GM12878 (cell line): Measurements from ENCODE around the gene GOLGA2. TPM values are rescaled to one million over a fixed set of nuclear protein-coding genes. Genes with fewer than 3 reads are reported as not detected.

Experiments
- ATAC-seq: fragments of 200-7000 bp; cut with Tn5 transposase; 3 replicates; pipeline ENCODE4 v1.9.1; 2020; ENCODE audit warnings: mild to moderate bottlenecking, moderate library complexity
- BruUV-seq: library from RNA; stranded (reverse); fragments of 400-500 nt; replicated peaks from 2 replicates; lab custom pipeline; 2021; lab: Mats Ljungman, UMichigan
- CTCF ChIA-PET: fragments of 300-600 bp; sonication (Branson Sonifier 250); formaldehyde crosslinking; extraction: SDS; loops from one replicate; lab custom pipeline; 2021; ENCODE audit warnings: inconsistent platforms; lab: Yijun Ruan, JAX
- POLR2A ChIA-PET: fragments of 350-600 bp; formaldehyde crosslinking; extraction: SDS; loops from one replicate; lab custom pipeline; 2021; ENCODE audit warnings: inconsistent platforms; lab: Charles Lee
- RAD21 ChIA-PET: fragments of 300-600 bp; sonication (Branson Sonifier 250); formaldehyde crosslinking; loops from one replicate; lab custom pipeline; 2023; ENCODE audit warnings: antibody characterized with exemption; ENCODE audit not compliant: unreplicated experiment; lab: Charles Lee
- SMC1A ChIA-PET: fragments of 300-600 bp; sonication (Branson Sonifier 250); formaldehyde crosslinking; loops from one replicate; lab custom pipeline; 2023; ENCODE audit not compliant: unreplicated experiment, uncharacterized antibody; lab: Charles Lee
- DNase-seq: peaks from one replicate; pipeline ENCODE4 v3.0.0-alpha.2; 2011; ENCODE audit warnings: low read depth, low spot score
- FAIRE-seq: peaks from 3 replicates; lab custom pipeline; 2011; peaks lifted over from hg19 to GRCh38; lab: Jason Lieb, UNC
- H2AFZ ChIP-seq: 2 replicates; pipeline ENCODE4 v1.6.0; 2011; ENCODE audit warnings: low read depth, low read length, control low read depth; ENCODE audit not compliant: control insufficient read depth
- H3K27ac ChIP-seq: 2 replicates; pipeline ENCODE4 v1.5.1; 2011; ENCODE audit warnings: control low read depth; ENCODE audit not compliant: control insufficient read depth, insufficient read depth
- H3K27me3 ChIP-seq, 2 experiments: replicated peaks in 1 of 2; 2 replicates each; pipeline versions ENCODE4 v1.6.0 to v1.6.1; 2011; ENCODE audit warnings: low read length in 1 of 2; ENCODE audit not compliant: control insufficient read depth in 2 of 2, insufficient read depth in 2 of 2
- H3K36me3 ChIP-seq, 2 experiments: 2 replicates each; pipeline ENCODE4 v1.5.1; 2011; ENCODE audit warnings: low read length in 1 of 2; ENCODE audit not compliant: control insufficient read depth in 2 of 2, insufficient read depth in 2 of 2
- H3K4me1 ChIP-seq: 2 replicates; pipeline ENCODE4 v1.6.1; 2011; ENCODE audit warnings: mild to moderate bottlenecking, low read length, moderate library complexity, mixed read lengths; ENCODE audit not compliant: control insufficient read depth, insufficient read depth
- H3K4me2 ChIP-seq: 2 replicates; pipeline ENCODE4 v1.6.0; 2011; ENCODE audit warnings: control low read depth; ENCODE audit not compliant: control insufficient read depth, insufficient read depth
- H3K4me3 ChIP-seq: fragments of 200-600 bp; sonication (generic); 2 replicates; pipeline ENCODE4 v1.5.1; 2016
- H3K79me2 ChIP-seq: 2 replicates; pipeline ENCODE4 v1.6.0; 2011; ENCODE audit warnings: low read length; ENCODE audit not compliant: control insufficient read depth, insufficient read depth
- H3K9ac ChIP-seq: 2 replicates; pipeline ENCODE4 v1.8.0; 2011; ENCODE audit warnings: low read length, control low read depth, mixed read lengths; ENCODE audit not compliant: control insufficient read depth, insufficient read depth
- H3K9me3 ChIP-seq: replicated peaks from 3 replicates; pipeline ENCODE4 v1.5.1; 2011; ENCODE audit warnings: mild to moderate bottlenecking, low read length; ENCODE audit not compliant: control insufficient read depth, insufficient read depth
- H4K20me1 ChIP-seq: 2 replicates; pipeline ENCODE4 v1.6.0; 2011; ENCODE audit not compliant: control insufficient read depth, insufficient read depth
- BRCA1 ChIP-seq: IDR thresholded peaks from 2 replicates; pipeline ENCODE4 v1.6.1; 2011; ENCODE audit warnings: low read depth, low read length, improper control_type of control experiment
- CBFB ChIP-seq: IDR thresholded peaks from 2 replicates; pipeline ENCODE4 v1.6.1; 2016; ENCODE audit warnings: antibody characterized with exemption, low read depth
- DPF2 ChIP-seq: fragments of 450-650 bp; IDR thresholded peaks from 2 replicates; pipeline ENCODE4 v1.6.1; 2017; ENCODE audit warnings: mild to moderate bottlenecking
- IKZF2 ChIP-seq, 2 experiments: fragments of 450-650 bp; IDR thresholded peaks; 2 replicates each; pipeline ENCODE4 v1.6.1; 2017; ENCODE audit warnings: mild to moderate bottlenecking in 2 of 2, moderate library complexity in 2 of 2
- JUND ChIP-seq: IDR thresholded peaks from 2 replicates; pipeline ENCODE4 v1.6.1; 2012; ENCODE audit warnings: low read depth, mild to moderate bottlenecking, low read length, improper control_type of control experiment, moderate library complexity
- KLF5 ChIP-seq: fragments of 450-650 bp; IDR thresholded peaks from 2 replicates; pipeline ENCODE4 v1.6.1; 2014; ENCODE audit warnings: mild to moderate bottlenecking; ENCODE audit not compliant: partially characterized antibody
- NFXL1 ChIP-seq: fragments of 450-650 bp; IDR thresholded peaks from 2 replicates; pipeline ENCODE4 v1.6.1; 2017; ENCODE audit warnings: antibody characterized with exemption, mild to moderate bottlenecking, borderline replicate concordance
- NFYB ChIP-seq: IDR thresholded peaks from 2 replicates; pipeline ENCODE4 v1.6.1; 2011; ENCODE audit warnings: low read depth, mild to moderate bottlenecking, low read length, improper control_type of control experiment, moderate library complexity; ENCODE audit not compliant: insufficient read depth
- ZBTB40 ChIP-seq: fragments of 450-650 bp; IDR thresholded peaks from 2 replicates; pipeline ENCODE4 v1.6.1; 2016; ENCODE audit warnings: mild to moderate bottlenecking, moderate library complexity, borderline replicate concordance
- ZNF592 ChIP-seq: fragments of 450-650 bp; IDR thresholded peaks from 2 replicates; pipeline ENCODE4 v1.6.1; 2017; ENCODE audit warnings: mild to moderate bottlenecking, moderate library complexity
- WGBS: methylation state at CpG from one replicate; pipeline ENCODE4 v1.1.6; 2016; ENCODE audit warnings: low lambda C conversion rate; ENCODE audit not compliant: insufficient replicate concordance, insufficient coverage; ENCODE audit errors: missing lambda C conversion rate; 5-methylcytosine and 5-hydroxymethylcytosine counted together
- in situ Hi-C: fragments of 300-500 bp; cut with MboI; formaldehyde crosslinking; loops from 9 replicates; pipeline ENCODE4 v1.14.3; 2018; ENCODE audit warnings: mixed read lengths
- intact Hi-C: fragments of 100-400 bp; cut with micrococcal nuclease; formaldehyde crosslinking; loops from one replicate; pipeline ENCODE4 v1.14.2; 2022; ENCODE audit not compliant: unreplicated experiment
- polyA plus RNA-seq, 11 experiments: library from polyadenylated mRNA; depleted of rRNA in 4 of 11; unstranded in 6 of 11; stranded (reverse) in 5 of 11; fragments of >200 nt; fragmentation: Nextera tagmentation in 4 of 11; fragmentation: Illumina TruSeq in 1 of 11; extraction: Ambion mirVana in 4 of 11; extraction: Trizol in 1 of 11; gene quantifications; 1 replicate in 1 of 11; 2 replicates in 10 of 11; pipeline versions ENCODE4 v1.2.1 to v1.2.3, GENCODE V29; 2011 to 2016; ENCODE audit warnings: inconsistent platforms in 2 of 11, missing spikeins in 2 of 11, low read depth in 1 of 11
- total RNA-seq, 4 experiments: library from RNA; depleted of rRNA in 3 of 4; stranded (reverse); fragments of >200 nt in 3 of 4; fragmentation: Illumina TruSeq in 1 of 4; extraction: Trizol in 1 of 4; gene quantifications; 2 replicates each; pipeline versions ENCODE4 v1.2.1 to v1.2.3, GENCODE V29; 2013 to 2021
- TF ChIP-seq, protein P1 (sequence below): fragments of 450-650 bp; IDR thresholded peaks from 2 replicates; pipeline ENCODE4 v1.6.1; 2018; ENCODE audit warnings: mild to moderate bottlenecking, low read depth, moderate library complexity; ENCODE audit not compliant: partially characterized antibody

GOLGA2 gene
- total and polyA plus RNA-seq, 10 of the 15 experiments (the other 5 are each of a cell fraction or from before 2014, with no cell fraction given): 5.9 to 32.6 (median 19.7) TPM

GRCh38 chr9:128262687-128263086 lies 13.1 kb downstream of the GOLGA2 start:
- H3K79me2 ChIP-seq: no peaks in the 10 kb centered on the region
- no peaks in the 10 kb centered on the region for H4K20me1 ChIP-seq
- H2AFZ ChIP-seq: no peak overlapping the region
- H3K4me2 ChIP-seq: no peak overlapping the region
- no TSS peak for BruUV-seq
- RAD21 ChIA-PET: interaction anchor here (0.6 kb wide), 1 partner anchor 23 kb away, joined by 3 read pairs; no protein-coding TSS in a partner anchor
- intact Hi-C loops (no loop called here), in situ Hi-C loops (no loop called here)
- no peak for FAIRE-seq
- no peak for DNase-seq
- SMC1A ChIA-PET: no interaction called here
- WGBS: 80% methylated on average over 4 of the region's 4 CpGs
- POLR2A ChIA-PET: interaction anchor here (0.5 kb wide), 1 partner anchor 798 kb away, joined by 5 read pairs; no protein-coding TSS in a partner anchor
- no peaks in the 10 kb centered on the region for H3K9me3 ChIP-seq
- no peak overlapping the region for H3K4me3 ChIP-seq
- H3K36me3 ChIP-seq: peaks cover 5 to 8% of the 10 kb centered on the region in 2 experiments
- H3K9ac ChIP-seq: no peak overlapping the region
- no peak for TF ChIP-seq BRCA1
- TF ChIP-seq CBFB: no peak
- no peak for TF ChIP-seq ZBTB40
- TF ChIP-seq, protein P1, sequence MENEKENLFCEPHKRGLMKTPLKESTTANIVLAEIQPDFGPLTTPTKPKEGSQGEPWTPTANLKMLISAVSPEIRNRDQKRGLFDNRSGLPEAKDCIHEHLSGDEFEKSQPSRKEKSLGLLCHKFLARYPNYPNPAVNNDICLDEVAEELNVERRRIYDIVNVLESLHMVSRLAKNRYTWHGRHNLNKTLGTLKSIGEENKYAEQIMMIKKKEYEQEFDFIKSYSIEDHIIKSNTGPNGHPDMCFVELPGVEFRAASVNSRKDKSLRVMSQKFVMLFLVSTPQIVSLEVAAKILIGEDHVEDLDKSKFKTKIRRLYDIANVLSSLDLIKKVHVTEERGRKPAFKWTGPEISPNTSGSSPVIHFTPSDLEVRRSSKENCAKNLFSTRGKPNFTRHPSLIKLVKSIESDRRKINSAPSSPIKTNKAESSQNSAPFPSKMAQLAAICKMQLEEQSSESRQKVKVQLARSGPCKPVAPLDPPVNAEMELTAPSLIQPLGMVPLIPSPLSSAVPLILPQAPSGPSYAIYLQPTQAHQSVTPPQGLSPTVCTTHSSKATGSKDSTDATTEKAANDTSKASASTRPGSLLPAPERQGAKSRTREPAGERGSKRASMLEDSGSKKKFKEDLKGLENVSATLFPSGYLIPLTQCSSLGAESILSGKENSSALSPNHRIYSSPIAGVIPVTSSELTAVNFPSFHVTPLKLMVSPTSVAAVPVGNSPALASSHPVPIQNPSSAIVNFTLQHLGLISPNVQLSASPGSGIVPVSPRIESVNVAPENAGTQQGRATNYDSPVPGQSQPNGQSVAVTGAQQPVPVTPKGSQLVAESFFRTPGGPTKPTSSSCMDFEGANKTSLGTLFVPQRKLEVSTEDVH: no peak
- TF ChIP-seq NFXL1: no peak
- no peak for TF ChIP-seq NFYB
- no peak for TF ChIP-seq KLF5
- TF ChIP-seq DPF2: no peak
- no peak for TF ChIP-seq JUND
- TF ChIP-seq IKZF2 (IDR thresholded peaks at IDR 0.05): no peak
- no peak for TF ChIP-seq ZNF592
- H3K27me3 ChIP-seq: no peaks in the 10 kb centered on the region
- ATAC-seq: no peak
- no peak overlapping the region for H3K27ac ChIP-seq
- CTCF ChIA-PET: interaction anchor here (0.7 to 1.4 kb wide), 2 partner anchors 10 to 30 kb away, joined by 3 to 5 read pairs; no protein-coding TSS in a partner anchor
- H3K4me1 ChIP-seq: no peaks in the 10 kb centered on the region
